ENCODE measurements around the gene IRF7.

DNA sequence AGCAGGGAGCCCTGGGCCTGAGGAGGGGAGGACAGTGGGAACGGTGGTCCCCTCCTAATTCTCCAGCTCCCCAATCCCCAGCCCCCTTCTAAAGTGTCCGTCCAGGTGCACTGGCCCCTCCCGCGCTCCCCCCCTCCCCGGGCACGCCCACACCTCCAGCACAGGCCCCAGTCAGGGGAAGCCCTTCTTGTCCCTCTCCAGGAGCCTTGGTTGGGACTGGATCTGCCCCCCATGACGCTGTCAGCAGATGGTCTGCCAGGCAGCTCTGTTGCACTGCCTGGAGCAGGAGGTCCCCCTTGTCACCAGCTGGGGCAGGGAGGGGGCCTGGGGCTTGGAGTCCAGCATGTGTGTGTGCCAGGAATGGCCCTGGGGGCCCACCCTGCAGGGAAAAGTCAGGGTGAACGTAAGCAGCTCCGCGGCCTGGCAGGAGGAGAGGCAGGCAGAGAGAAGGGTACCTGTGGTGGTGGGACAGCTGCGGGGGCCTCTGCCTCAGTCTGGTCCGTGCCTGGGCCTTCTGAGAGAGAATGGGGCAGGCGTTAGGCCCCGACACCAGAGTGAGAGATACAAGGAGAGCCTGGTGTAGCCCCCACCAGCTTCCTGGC, 1.6 kb downstream of the IRF7 start:
- TF ChIP-seq, protein P1, sequence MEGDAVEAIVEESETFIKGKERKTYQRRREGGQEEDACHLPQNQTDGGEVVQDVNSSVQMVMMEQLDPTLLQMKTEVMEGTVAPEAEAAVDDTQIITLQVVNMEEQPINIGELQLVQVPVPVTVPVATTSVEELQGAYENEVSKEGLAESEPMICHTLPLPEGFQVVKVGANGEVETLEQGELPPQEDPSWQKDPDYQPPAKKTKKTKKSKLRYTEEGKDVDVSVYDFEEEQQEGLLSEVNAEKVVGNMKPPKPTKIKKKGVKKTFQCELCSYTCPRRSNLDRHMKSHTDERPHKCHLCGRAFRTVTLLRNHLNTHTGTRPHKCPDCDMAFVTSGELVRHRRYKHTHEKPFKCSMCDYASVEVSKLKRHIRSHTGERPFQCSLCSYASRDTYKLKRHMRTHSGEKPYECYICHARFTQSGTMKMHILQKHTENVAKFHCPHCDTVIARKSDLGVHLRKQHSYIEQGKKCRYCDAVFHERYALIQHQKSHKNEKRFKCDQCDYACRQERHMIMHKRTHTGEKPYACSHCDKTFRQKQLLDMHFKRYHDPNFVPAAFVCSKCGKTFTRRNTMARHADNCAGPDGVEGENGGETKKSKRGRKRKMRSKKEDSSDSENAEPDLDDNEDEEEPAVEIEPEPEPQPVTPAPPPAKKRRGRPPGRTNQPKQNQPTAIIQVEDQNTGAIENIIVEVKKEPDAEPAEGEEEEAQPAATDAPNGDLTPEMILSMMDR (IDR thresholded peaks at IDR 0.05): no peak
- no peak for TF ChIP-seq POLR2A (IDR thresholded peaks at IDR 0.05)

All from tibial nerve (tissue), 3 donors.